HG03457 (cell line): ENCODE measurements around the gene C19orf33.
"Not testable (repeated sequence)": the region's sequence is repeated elsewhere in the genome, so short reads cannot be mapped to it uniquely, and the experiment has no call there.

Source experiments
- ATAC-seq: cut with Tn5 transposase; IDR thresholded peaks from one replicate; pipeline ENCODE4 v1.9.1; 2021; ENCODE audit warnings: moderate number of reproducible peaks; ENCODE audit not compliant: unreplicated experiment

The C19orf33 gene

DNA sequence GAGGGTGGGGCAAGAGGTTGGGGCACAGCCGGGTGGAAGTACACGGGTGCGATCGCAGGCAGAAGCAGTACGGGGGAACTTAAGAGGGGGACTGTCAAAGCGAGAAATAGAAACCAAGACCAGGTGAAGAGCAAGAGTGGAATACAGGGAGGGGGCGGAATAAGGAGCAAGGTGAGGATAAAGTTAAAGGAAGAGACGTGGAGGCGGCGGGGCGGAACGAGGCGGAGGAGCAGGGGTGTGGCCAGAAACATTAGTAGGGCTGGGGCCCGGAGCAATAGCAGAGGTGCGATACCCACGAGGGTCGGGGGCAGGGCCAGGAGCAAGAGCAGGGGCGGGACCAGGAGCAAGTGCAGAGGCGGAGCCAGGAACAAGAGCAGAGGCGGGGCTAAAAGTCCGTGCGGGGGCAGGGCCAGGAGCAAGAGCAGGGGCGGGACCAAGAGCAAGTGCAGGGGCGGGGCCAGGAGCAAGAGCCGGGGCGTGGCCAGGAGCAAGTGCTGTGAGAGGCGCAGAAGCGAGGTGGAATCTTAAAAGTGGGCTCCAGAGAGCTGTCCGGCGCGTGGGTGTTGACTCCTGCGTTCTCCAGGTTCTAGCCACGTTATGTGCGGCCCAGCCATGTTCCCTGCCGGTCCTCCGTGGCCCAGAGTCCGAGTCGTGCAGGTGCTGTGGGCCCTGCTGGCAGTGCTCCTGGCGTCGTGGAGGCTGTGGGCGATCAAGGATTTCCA, 32.7 kb downstream of the C19orf33 start:
- peak; percentile 38 for ATAC-seq

DNA sequence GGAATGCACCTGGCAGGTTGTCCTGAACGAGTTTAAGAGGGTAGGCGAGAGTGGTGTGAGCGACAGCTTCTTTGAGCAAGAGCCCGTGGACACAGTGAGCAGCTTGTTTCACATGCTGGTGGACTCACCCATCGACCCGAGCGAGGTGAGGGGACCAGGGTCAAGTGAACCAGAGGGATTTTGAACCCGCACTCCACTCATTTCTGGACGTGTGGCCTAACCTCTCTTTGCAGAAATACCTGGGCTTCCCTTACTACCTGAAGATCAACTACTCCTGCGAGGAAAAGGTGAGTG, 33.3 kb downstream of the C19orf33 start:
- no peak for ATAC-seq

DNA sequence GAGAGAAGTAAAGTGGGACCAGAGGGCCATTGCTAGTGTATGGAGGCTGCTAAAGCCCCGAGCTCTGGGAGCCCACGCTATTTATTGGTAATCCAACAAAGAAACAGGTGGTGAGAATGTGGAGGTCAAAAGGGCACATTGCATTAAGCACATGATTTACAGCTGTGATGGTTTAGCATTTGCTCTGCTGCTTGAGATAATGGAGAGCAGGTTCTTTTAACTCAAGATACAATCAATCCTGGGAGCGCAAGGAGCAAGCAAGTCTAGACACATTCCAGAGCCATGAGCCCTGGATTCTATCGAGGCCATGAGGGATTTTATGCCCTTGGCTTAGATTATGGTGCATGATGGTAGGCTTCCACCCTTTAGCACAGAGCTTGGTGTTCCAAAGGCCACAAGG, 35.0 kb downstream of the C19orf33 start:
- not testable (repeated sequence) for ATAC-seq

DNA sequence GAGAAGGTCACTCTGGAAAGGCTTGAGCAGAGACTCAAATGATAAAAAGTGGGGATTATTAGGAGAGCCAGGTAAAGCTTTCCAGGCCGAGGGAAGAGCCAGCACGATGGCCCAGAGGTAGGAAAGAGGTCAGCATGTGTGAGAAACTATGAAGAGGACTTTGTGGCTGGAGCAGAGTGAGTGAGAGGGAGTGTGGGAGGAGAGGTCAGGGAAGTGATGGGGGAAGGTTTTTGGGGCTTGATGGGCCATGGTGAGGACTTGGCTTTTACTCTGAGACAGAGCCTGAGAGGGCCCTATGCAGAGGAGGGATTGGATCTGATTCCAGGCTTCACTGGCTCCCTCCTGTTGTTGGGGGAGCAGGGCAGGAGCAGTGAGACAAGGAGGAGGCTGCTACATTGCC, 36.9 kb downstream of the C19orf33 start:
- no peak for ATAC-seq

DNA sequence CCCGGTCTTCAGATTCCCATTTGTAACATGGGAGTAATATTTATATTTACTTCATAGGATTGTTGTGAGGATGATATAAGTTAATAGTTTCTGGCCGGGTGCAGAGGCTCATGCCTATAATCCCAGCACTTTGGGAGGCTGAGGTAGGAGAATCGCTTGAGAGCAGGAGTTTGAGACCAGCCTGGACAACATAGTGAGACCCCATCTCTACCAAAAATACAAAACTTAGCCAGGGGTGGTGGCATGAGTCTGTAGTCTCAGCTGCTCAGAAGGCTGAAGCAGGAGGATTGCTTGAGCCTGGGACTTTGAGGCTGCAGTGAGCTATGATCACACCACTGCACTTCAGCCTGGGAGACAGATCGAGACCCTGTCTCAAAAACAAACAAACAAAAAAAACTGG, 42.8 kb downstream of the C19orf33 start:
- no peak for ATAC-seq

DNA sequence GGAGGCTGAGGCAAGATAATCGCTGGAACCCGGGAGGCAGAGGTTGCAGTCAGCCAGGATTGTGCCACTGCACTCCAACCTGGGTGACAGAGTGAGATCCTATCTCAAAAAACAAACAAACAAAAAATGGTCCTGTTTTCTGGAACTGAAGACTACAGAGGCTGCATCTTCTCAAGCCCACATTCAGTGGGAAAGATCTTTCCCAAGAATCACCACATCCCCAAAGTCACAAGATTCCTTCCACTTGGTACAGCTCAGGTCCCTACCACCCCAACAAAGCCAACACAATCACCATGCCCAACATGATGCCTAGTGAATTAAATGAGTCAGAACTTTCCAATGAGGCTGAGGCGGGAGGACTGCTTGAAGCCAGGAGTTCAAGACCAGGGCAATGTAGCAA, 46.8 kb downstream of the C19orf33 start:
- no peak for ATAC-seq

DNA sequence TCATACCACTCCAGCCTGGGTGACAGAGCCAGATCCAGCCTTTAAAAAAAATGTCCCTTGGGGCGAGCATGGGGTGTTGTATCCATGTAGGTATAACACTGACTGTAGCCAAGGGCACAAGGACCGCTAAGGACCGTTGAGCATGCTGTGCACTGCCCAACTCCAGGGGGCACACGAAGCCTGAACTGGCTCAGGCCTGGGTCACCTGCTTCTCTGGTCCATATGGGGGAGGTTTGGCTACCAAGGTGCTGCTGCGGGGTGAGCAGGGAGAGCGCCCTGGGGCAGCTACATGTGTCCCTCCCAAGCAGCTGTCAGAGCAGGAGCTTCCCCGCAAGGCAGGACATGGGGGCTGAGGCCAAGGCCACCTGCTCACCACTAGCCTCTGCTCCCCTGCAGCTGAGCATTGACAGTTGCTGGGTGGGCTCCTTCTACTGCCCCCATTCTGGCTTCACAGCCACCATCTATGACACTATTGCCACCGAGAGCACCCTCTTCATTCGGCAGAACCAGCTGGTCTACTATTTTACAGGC, 47.9 kb downstream of the C19orf33 start:
- no peak for ATAC-seq

DNA sequence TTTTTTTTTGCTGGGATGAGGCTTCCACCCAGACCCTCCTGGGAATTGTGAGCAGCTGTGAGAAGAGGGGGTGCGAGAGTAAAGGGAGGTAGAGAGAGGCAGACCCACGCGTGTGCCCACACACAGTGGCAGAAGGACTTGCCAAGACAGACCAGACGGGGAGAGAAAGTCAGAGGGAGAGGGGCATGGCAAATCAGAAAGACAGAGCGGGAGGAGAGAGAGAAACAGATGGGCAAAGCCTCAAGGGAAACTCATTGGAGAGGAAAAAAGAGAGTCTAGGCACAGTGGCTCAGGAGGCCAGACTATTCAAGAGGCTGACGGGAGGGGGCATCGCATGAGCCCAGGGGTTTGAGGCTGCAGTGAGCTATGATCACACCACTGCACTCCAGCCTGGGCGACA, 48.6 kb downstream of the C19orf33 start:
- ATAC-seq: no peak
